A549 (cell line): Measurements from ENCODE around the gene SLC23A2. TPM values are rescaled to one million over a fixed set of nuclear protein-coding genes. Genes with fewer than 3 reads are reported as not detected.

Experiments
- ATAC-seq, 2 experiments: fragments of 200-7000 bp in 1 of 2; fragments of >200 bp in 1 of 2; cut with Nextera tagmentation in 1 of 2; cut with Tn5 transposase in 1 of 2; 3 replicates each; pipeline versions ENCODE4 v1.8.0 to v1.9.1; 2018 to 2020; ENCODE audit warnings: mild to moderate bottlenecking in 1 of 2, moderate library complexity in 1 of 2
- CTCF ChIA-PET: fragments of 300-600 bp; sonication (Branson Sonifier 250); formaldehyde crosslinking; extraction: SDS; loops from one replicate; lab custom pipeline; 2021; ENCODE audit warnings: antibody characterized with exemption, inconsistent platforms; lab: Yijun Ruan, JAX
- POLR2A ChIA-PET: fragments of 350-600 bp; formaldehyde crosslinking; extraction: SDS; loops from one replicate; lab custom pipeline; 2021; ENCODE audit warnings: antibody characterized with exemption, inconsistent platforms; lab: Yijun Ruan, JAX
- DNase-seq, 2 experiments: peaks; one replicate each; pipeline versions ENCODE4 v3.0.0 to v3.0.0-alpha.2; 2011 to 2016; ENCODE audit warnings: low read depth in 1 of 2, low spot score in 1 of 2
- FAIRE-seq: peaks from 2 replicates; lab custom pipeline; 2011; peaks lifted over from hg19 to GRCh38; lab: Jason Lieb, UNC
- H3K27ac ChIP-seq, 2 experiments: fragments of >200 bp; sonication (Bioruptor Twin); formaldehyde crosslinking; 3 replicates each; pipeline ENCODE4 v1.5.1; 2016 to 2017
- H3K4me1 ChIP-seq: fragments of >200 bp; sonication (Bioruptor Twin); formaldehyde crosslinking; 3 replicates; pipeline ENCODE4 v1.6.1; 2016
- H3K4me2 ChIP-seq: fragments of >200 bp; sonication (Bioruptor Twin); formaldehyde crosslinking; 3 replicates; pipeline ENCODE4 v1.6.1; 2016
- H3K4me3 ChIP-seq: fragments of >200 bp; sonication (Bioruptor Twin); formaldehyde crosslinking; 3 replicates; pipeline ENCODE4 v1.5.1; 2016
- H3K9me3 ChIP-seq: fragments of >200 bp; sonication (Bioruptor Twin); formaldehyde crosslinking; 3 replicates; pipeline ENCODE4 v1.6.1; 2016
- ATOH8 ChIP-seq: fragments of 250-450 bp; sonication (Bioruptor Pico); IDR thresholded peaks from 2 replicates; pipeline ENCODE4 v1.5.0; 2020; ENCODE audit warnings: low read depth, mild to moderate bottlenecking, moderate library complexity
- CBX2 ChIP-seq: fragments of 200-600 bp; sonication (generic); IDR thresholded peaks from 2 replicates; pipeline ENCODE4 v1.6.1; 2016; ENCODE audit warnings: low read depth, mild to moderate bottlenecking, borderline replicate concordance
- CEBPB ChIP-seq, 2 experiments: fragments of >200 bp in 1 of 2; sonication (Bioruptor Twin) in 1 of 2; formaldehyde crosslinking in 1 of 2; IDR thresholded peaks; 2 replicates each; pipeline ENCODE4 v1.6.1; 2012 to 2016
- EHF ChIP-seq: fragments of 250-450 bp; sonication (Bioruptor Pico); IDR thresholded peaks from 2 replicates; pipeline ENCODE4 v1.5.0; 2020; ENCODE audit warnings: mild to moderate bottlenecking
- ELK1 ChIP-seq: fragments of 150-350 bp; IDR thresholded peaks from 2 replicates; pipeline ENCODE4 v1.6.1; 2014; ENCODE audit warnings: low read depth, mild to moderate bottlenecking, low read length
- FOSL2 ChIP-seq, 2 experiments: fragments of 450-650 bp in 1 of 2; fragments of >200 bp in 1 of 2; sonication (Bioruptor Twin) in 1 of 2; formaldehyde crosslinking; IDR thresholded peaks; 2 replicates each; pipeline versions ENCODE4 v1.5.0 to v1.6.1; 2016 to 2020; ENCODE audit warnings: mild to moderate bottlenecking in 1 of 2, moderate library complexity in 1 of 2
- HOXB5 ChIP-seq: fragments of 250-450 bp; sonication (Bioruptor Pico); IDR thresholded peaks from 2 replicates; pipeline ENCODE4 v1.5.0; 2020; ENCODE audit warnings: mild to moderate bottlenecking, moderate library complexity
- JUNB ChIP-seq: fragments of >200 bp; sonication (Bioruptor Twin); formaldehyde crosslinking; IDR thresholded peaks from 2 replicates; pipeline ENCODE4 v1.6.1; 2016
- MAX ChIP-seq: IDR thresholded peaks from 2 replicates; pipeline ENCODE4 v1.6.1; 2012
- MAZ ChIP-seq: fragments of 150-350 bp; IDR thresholded peaks from 2 replicates; pipeline ENCODE4 v1.6.1; 2014; ENCODE audit warnings: antibody characterized with exemption, low read depth, low read length, borderline replicate concordance
- NFE2L2 ChIP-seq: fragments of 150-350 bp; conservative IDR thresholded peaks from 2 replicates; pipeline ENCODE4 v1.6.1; 2014; ENCODE audit warnings: low read length
- RCOR1 ChIP-seq: fragments of 150-350 bp; IDR thresholded peaks from 2 replicates; pipeline ENCODE4 v1.6.1; 2014; ENCODE audit warnings: antibody characterized with exemption, low read length, low read depth
- RFX5 ChIP-seq: fragments of 450-650 bp; IDR thresholded peaks from 2 replicates; pipeline ENCODE4 v1.7.1; 2014; ENCODE audit warnings: antibody characterized with exemption, mild to moderate bottlenecking, moderate library complexity
- SMC3 ChIP-seq: fragments of >200 bp; sonication (Bioruptor Twin); formaldehyde crosslinking; IDR thresholded peaks from 3 replicates; pipeline ENCODE4 v1.6.1; 2018; ENCODE audit warnings: inconsistent platforms
- SREBF2 ChIP-seq: fragments of 450-650 bp; IDR thresholded peaks from 2 replicates; pipeline ENCODE4 v1.6.1; 2014; ENCODE audit warnings: mild to moderate bottlenecking, moderate library complexity
- TP53 ChIP-seq: fragments of 250-450 bp; sonication (Bioruptor Pico); IDR thresholded peaks from 2 replicates; pipeline ENCODE4 v1.5.0; 2021; ENCODE audit warnings: mild to moderate bottlenecking, moderate library complexity
- ZFP36 ChIP-seq: fragments of 450-650 bp; IDR thresholded peaks from 2 replicates; pipeline ENCODE4 v1.6.1; 2014; ENCODE audit warnings: borderline replicate concordance; ENCODE audit not compliant: partially characterized antibody
- ZNF302 ChIP-seq: fragments of 250-450 bp; sonication (Bioruptor Pico); IDR thresholded peaks from 2 replicates; pipeline ENCODE4 v1.9.0; 2021; ENCODE audit warnings: inconsistent platforms, mild to moderate bottlenecking, moderate library complexity
- WGBS: methylation state at CpG from one replicate; pipeline ENCODE4 v1.1.6; 2017; ENCODE audit errors: missing lambda C conversion rate; 5-methylcytosine and 5-hydroxymethylcytosine counted together
- polyA plus RNA-seq, 4 experiments: library from polyadenylated mRNA; depleted of rRNA in 3 of 4; stranded (reverse); fragments of >200 nt; fragmentation: RNase III in 1 of 4; extraction: RNeasy Plus Mini Kit Qiagen cat#74134 plus additional on column Dnase treatment in 1 of 4; gene quantifications; 2 replicates in 3 of 4; 3 replicates in 1 of 4; pipeline ENCODE4 v1.2.3, GENCODE V29; 2011 to 2017
- TF ChIP-seq, protein P1 (sequence below): fragments of 450-650 bp; IDR thresholded peaks from 2 replicates; pipeline ENCODE4 v1.6.1; 2014; ENCODE audit warnings: antibody characterized with exemption

SLC23A2 gene
- polyA plus RNA-seq, 2 of the 4 experiments (the other 2 are of a cell fraction): 13.1 to 47.8 TPM

DNA sequence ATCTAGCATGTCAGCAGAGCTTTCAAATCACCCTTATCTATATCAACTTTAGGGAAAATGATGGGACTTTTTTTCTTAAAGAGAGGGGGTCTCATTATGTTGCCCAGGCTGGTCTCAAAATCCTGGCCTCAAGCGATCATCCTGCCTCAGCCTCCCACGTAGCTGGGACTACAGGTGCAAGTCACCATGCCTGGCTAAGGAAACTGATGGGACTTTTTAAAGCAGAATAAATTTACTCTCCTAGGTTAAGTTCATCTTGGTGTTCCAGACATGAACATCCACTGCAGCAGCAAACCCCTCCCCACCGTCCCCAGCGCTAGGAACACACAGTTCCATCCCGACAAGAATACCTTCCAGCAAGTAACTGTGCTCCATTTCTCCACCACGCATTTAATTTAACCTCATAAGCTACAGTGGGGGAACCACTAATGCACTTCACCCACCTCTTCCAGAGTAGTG lies 64.9 kb downstream of the SLC23A2 start:
- H3K4me1 ChIP-seq: no peaks in the 10 kb centered on the region
- no peaks in the 10 kb centered on the region for H3K9me3 ChIP-seq
- no peak overlapping the region for H3K4me2 ChIP-seq
- ChIA-PET CTCF (interaction anchor here (0.7 to 1.5 kb wide), 3 partner anchors 13 to 196 kb away, joined by 3 to 6 read pairs (median 5); no protein-coding TSS in a partner anchor), POLR2A (interaction anchor here (0.6 kb wide), 1 partner anchor 9 kb away, joined by 4 read pairs; no protein-coding TSS in a partner anchor)
- H3K27ac ChIP-seq: no peak overlapping the region
- no peak for TF ChIP-seq CBX2
- no peak for TF ChIP-seq SREBF2
- TF ChIP-seq ZFP36: no peak
- no peak overlapping the region for H3K4me3 ChIP-seq
- FAIRE-seq: no peak
- ATAC-seq: no peak; a peak in 1 of 6 replicates
- no peak for DNase-seq
- 96% methylated on average over 6 of the region's 6 CpGs for WGBS

GRCh38 chr20:4932061-4932460 lies 69.2 kb downstream of the SLC23A2 start:
- ChIA-PET POLR2A (no interaction called here), CTCF (interaction anchor here (1.3 to 3.2 kb wide), 4 partner anchors 15 to 120 kb away, joined by 3 to 15 read pairs (median 4); no protein-coding TSS in a partner anchor)
- no peak for DNase-seq
- Histone ChIP-seq H3K4me1 (no peaks in the 10 kb centered on the region), H3K9me3 (no peaks in the 10 kb centered on the region), H3K27ac (no peak overlapping the region), H3K4me2 (no peak overlapping the region), H3K4me3 (no peak overlapping the region)
- no peak for TF ChIP-seq RCOR1
- TF ChIP-seq MAX: no peak
- TF ChIP-seq MAZ: no peak
- no peak for TF ChIP-seq HOXB5
- ATAC-seq: no peak
- 95% methylated on average over 2 of the region's 2 CpGs for WGBS
- FAIRE-seq: peak; percentile 76

DNA sequence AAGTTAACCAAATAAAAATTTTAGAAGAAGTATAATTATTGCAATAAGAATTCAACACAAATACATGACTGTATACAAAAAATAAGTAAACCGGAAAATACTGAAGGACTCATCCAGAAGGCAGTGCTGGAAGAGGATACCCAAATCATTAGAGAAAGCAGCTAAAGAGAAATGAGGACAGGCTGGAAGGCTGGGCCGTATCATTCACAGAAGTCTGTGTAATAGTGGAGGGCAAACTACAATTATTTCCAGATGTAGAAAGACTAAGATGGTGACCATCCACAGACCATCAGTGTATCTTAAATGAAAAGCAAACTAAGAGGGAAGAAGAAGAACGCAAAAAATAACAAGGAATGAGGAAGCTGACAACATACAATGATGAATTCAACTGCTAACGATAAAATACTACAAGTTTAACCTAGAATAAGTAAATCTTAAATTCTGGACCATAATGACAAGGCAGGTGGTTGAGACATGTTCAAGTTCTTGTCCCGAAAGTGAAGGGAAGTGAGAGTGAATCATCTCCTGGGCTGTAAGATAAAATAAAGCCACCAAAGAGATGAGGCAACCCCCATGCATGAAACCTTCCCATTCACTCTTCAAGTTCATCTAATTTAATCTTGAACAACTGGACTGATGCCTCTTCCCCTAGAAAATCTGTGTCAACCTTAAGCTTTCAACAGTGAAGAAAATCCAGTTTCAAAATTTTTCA lies 71.5 kb downstream of the SLC23A2 start:
- DNase-seq (no peak), ATAC-seq (no peak), FAIRE-seq (peak; percentile 91)
- H3K4me2 ChIP-seq: no peak overlapping the region
- WGBS: 85% methylated on average over 5 of the region's 5 CpGs
- TF ChIP-seq ATOH8 (CRISPR knock-in tag) (no peak), NFE2L2 (no peak), EHF (CRISPR knock-in tag) (no peak), RFX5 (no peak), MAX (no peak), MAZ (no peak), RCOR1 (no peak), CEBPB (IDR thresholded peaks at IDR 0.05) (no peak), JUNB (no peak)
- ChIA-PET POLR2A (no interaction called here), CTCF (interaction anchor here (0.7 to 1.3 kb wide), 3 partner anchors 19 to 238 kb away, joined by 3 to 4 read pairs (median 3); no protein-coding TSS in a partner anchor)
- no peak overlapping the region for H3K4me3 ChIP-seq
- H3K9me3 ChIP-seq: no peaks in the 10 kb centered on the region
- peaks cover 11% of the 10 kb centered on the region for H3K4me1 ChIP-seq
- H3K27ac ChIP-seq: no peak overlapping the region

- peaks cover 11% of the 10 kb centered on the region for H3K4me1 ChIP-seq
- ChIA-PET CTCF (interaction anchor here (0.5 to 2.7 kb wide), 6 partner anchors 11 to 253 kb away, joined by 3 to 12 read pairs (median 4); no protein-coding TSS in a partner anchor), POLR2A (no interaction called here)
- no peak overlapping the region for H3K4me3 ChIP-seq
- no peak for ATAC-seq
- H3K9me3 ChIP-seq: no peaks in the 10 kb centered on the region
- FAIRE-seq: peak; percentile 54
- peak overlapping the region in 1 of 2 experiments; percentile 26; a peak in 1 of 6 replicates for H3K27ac ChIP-seq
- no peak for TF ChIP-seq FOSL2 (IDR thresholded peaks at IDR 0.05)
- TF ChIP-seq FOSL2 (CRISPR knock-in tag; IDR thresholded peaks at IDR 0.05): no peak
- no peak for TF ChIP-seq SMC3
- TF ChIP-seq ZNF302: no peak
- TF ChIP-seq TP53 (CRISPR knock-in tag): no peak
- TF ChIP-seq ELK1: no peak
- TF ChIP-seq, protein P1, sequence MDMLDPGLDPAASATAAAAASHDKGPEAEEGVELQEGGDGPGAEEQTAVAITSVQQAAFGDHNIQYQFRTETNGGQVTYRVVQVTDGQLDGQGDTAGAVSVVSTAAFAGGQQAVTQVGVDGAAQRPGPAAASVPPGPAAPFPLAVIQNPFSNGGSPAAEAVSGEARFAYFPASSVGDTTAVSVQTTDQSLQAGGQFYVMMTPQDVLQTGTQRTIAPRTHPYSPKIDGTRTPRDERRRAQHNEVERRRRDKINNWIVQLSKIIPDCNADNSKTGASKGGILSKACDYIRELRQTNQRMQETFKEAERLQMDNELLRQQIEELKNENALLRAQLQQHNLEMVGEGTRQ: no peak
- WGBS: 96% methylated on average over 6 of the region's 6 CpGs
- H3K4me2 ChIP-seq: peak overlapping the region; percentile 23; the same call in 2 of the 3 replicates
- no peak for DNase-seq
Observed at GRCh38 chr20:4926531-4927156, 74.7 kb downstream of the SLC23A2 start.
